H54 (cell line): ENCODE results near the gene ZDHHC4.
"Not testable (repeated sequence)": the region's sequence is repeated elsewhere in the genome, so short reads cannot be mapped to it uniquely, and the experiment has no call there.

Source experiments
- DNase-seq: peaks from one replicate; pipeline ENCODE4 v3.0.0; 2011; ENCODE audit warnings: low spot score, mixed read lengths; ENCODE audit not compliant: insufficient read length
- FAIRE-seq: peaks from 3 replicates; lab custom pipeline; 2011; peaks lifted over from hg19 to GRCh38; lab: Jason Lieb, UNC
- POLR2A ChIP-seq: IDR thresholded peaks from 2 replicates; pipeline ENCODE4 v1.6.1; 2011; ENCODE audit warnings: low read depth, mild to moderate bottlenecking, low read length

The ZDHHC4 gene

GRCh38 chr7:6628045-6628444 is 50.8 kb downstream of the ZDHHC4 start:
- no peak for DNase-seq
- TF ChIP-seq POLR2A, result no peak
- FAIRE-seq, result no peak

DNA sequence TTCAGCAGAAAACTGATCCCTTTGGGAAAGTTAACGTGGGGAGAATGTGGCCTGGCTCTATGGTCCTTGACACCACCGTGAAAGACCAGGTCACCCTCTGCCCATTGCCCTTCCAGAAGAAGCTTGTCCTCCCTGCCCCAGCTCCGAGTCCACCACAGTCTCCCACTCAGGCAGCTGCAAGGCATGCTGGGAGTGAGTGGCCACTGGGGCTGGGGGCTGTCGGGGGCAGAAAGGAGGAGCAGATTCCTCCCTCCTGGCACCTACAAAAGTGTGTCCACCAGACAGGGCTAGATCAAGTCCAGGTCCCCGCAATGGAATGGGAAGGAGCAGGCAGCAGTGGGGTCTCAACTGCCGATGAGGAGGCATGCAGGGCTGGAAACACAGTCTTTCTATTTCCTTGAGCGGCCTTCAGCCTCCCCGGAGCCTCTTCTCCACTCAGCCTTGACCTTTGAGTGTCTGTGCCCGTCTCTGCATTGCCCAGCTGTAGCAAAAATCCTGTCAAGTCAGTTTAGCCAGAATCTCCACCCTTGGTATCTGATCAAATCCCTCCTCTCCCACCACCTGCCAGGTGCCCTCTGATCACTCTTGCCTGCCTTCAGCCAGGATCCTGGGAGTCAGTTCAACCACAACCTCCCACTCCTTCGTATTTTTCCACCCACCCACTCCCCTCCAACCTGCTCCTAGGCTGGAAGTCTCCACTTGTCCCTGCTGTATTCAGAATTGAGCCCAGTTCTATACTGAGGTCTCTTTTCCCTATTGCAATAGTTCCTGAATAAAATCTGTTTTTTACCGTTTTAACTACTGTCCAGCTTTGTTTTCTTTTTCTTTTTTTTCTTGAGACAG is 53.0 kb downstream of the ZDHHC4 start:
- TF ChIP-seq POLR2A, result no peak
- DNase-seq, result no peak
- FAIRE-seq, result no peak

GRCh38 chr7:6631605-6632004 is 54.4 kb downstream of the ZDHHC4 start:
- no peak for TF ChIP-seq POLR2A
- DNase-seq, result no peak
- no peak for FAIRE-seq

GRCh38 chr7:6634021-6634420 is 56.8 kb downstream of the ZDHHC4 start:
- FAIRE-seq (no peak), DNase-seq (no peak)
- TF ChIP-seq POLR2A, result no peak

GRCh38 chr7:6634971-6635370 is 57.7 kb downstream of the ZDHHC4 start:
- DNase-seq, FAIRE-seq: not testable (repeated sequence)

DNA sequence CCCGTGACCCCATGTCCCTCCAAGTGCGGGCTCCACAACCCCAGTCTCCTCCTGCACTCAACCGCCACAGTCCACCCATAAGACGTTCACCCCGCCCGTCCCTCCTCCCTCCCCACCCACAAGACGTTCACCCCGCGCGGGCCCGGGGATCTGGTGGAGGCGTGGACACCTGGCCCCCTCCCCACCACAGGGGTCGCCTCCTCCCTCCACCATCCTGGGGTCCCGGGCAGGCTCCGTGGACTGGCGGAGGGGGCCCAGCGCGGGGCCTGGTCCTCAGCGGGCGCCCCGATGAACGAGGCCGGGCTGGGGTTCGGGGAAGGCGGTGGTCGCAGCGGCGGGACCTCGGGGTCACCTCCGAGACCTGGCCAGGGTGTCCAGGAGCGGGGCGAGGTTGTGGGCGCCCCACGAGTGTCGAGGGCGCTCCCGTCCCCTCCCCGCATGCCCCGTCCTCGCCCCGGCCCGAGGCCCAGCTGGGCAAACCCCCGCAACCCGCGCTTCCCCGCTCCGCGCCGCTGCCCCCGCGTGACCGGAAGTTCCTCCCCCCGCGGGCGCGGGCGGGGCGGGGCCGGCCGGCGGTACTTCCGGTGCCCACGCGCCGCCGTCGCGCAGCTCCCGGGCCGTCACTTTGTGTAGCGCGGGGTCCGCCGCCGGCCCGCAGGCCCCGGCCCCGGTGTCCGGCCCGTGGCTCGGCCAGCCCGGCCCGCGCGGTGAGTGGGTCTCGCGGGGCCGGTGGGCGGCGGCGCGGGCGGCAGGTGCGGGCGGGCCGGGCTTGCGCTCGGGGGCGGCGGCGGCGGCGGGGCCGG is 59.7 kb downstream of the ZDHHC4 start, which contains the start of gene ZNF316:
Gene ZNF316 (plus strand): TSS at position 578 of the 803 bp plus-strand sequence. CDS start 5,092 bp downstream, outside the sequence.
- DNase-seq, result peak; percentile 97
- no peak for FAIRE-seq
- peak; percentile 86 for TF ChIP-seq POLR2A

- DNase-seq, result peak; percentile 94
- TF ChIP-seq POLR2A, result no peak
- no peak for FAIRE-seq
Measured at GRCh38 chr7:6637544-6638229, 60.4 kb downstream of the ZDHHC4 start.
